GM13977 (cell line): ENCODE measurements around the gene PDK2.

Experiments used
- DNase-seq: peaks from one replicate; pipeline ENCODE4 v3.0.0; 2012; ENCODE audit warnings: low spot score
- CTCF ChIP-seq: IDR thresholded peaks from 2 replicates; pipeline ENCODE4 v1.5.1; 2012; ENCODE audit warnings: mild to moderate bottlenecking, control low read depth; ENCODE audit not compliant: insufficient read depth; ENCODE audit errors: extremely low read depth, missing control alignments
- in situ Hi-C: fragments of 300-500 bp; cut with MboI; formaldehyde crosslinking; loops from one replicate; pipeline ENCODE4 v1.12.0; 2022; ENCODE audit warnings: low sequenced_read_pairs, low pct_unique_long_range_greater_than_20kb, mixed read lengths, inconsistent platforms; ENCODE audit not compliant: unreplicated experiment

Gene PDK2

GRCh38 chr17:50107790-50108414 lies 12.8 kb downstream of the PDK2 start:
- in situ Hi-C loops: no loop called here
- DNase-seq: no peak
- no peak for TF ChIP-seq CTCF

- no peak for TF ChIP-seq CTCF
- no peak for DNase-seq
- in situ Hi-C loops: no loop called here
Measured at GRCh38 chr17:50108556-50108955, 13.4 kb downstream of the PDK2 start.

- no peak for TF ChIP-seq CTCF
- in situ Hi-C loops: no loop called here
- no peak for DNase-seq
Measured at GRCh38 chr17:50109207-50109606, 14.1 kb downstream of the PDK2 start.

GRCh38 chr17:50109785-50110184 lies 14.6 kb downstream of the PDK2 start:
- DNase-seq: no peak
- no peak for TF ChIP-seq CTCF
- in situ Hi-C loops: no loop called here

- no peak for TF ChIP-seq CTCF
- in situ Hi-C loops: no loop called here
- DNase-seq: no peak
Measured at GRCh38 chr17:50110591-50111349, 15.6 kb downstream of the PDK2 start.

- in situ Hi-C loops: no loop called here
- TF ChIP-seq CTCF: no peak
- no peak for DNase-seq
Measured at GRCh38 chr17:50111673-50112655, 16.8 kb downstream of the PDK2 start.
